Fibroblast of lung (primary cell): ENCODE measurements around the gene POFUT1. TPM values are rescaled to one million over a fixed set of nuclear protein-coding genes. Genes with fewer than 3 reads are reported as not detected.
"Not testable (repeated sequence)": the region's sequence is repeated elsewhere in the genome, so short reads cannot be mapped to it uniquely, and the experiment has no call there.

Source experiments
- DNase-seq, 2 donors: peaks; one replicate each; pipeline versions ENCODE4 v3.0.0 to v3.0.0-alpha.2; 2010; ENCODE audit warnings: low read depth in 2 of 2
- H2AFZ ChIP-seq: 2 replicates; pipeline ENCODE4 v1.5.1; 2012; ENCODE audit warnings: low read length, control low read depth, inconsistent platforms
- H3K27ac ChIP-seq: 2 replicates; pipeline ENCODE4 v1.5.1; 2011; ENCODE audit warnings: low read length, control low read depth; ENCODE audit not compliant: insufficient read depth
- H3K27me3 ChIP-seq: 2 replicates; pipeline ENCODE4 v1.5.1; 2011; ENCODE audit warnings: mild to moderate bottlenecking, low read length; ENCODE audit not compliant: control insufficient read depth, insufficient read depth
- H3K36me3 ChIP-seq: 2 replicates; pipeline ENCODE4 v1.5.1; 2011; ENCODE audit warnings: low read length; ENCODE audit not compliant: control insufficient read depth, insufficient read depth
- H3K4me1 ChIP-seq: 2 replicates; pipeline ENCODE4 v1.5.1; 2011; ENCODE audit warnings: low read length; ENCODE audit not compliant: control insufficient read depth, insufficient read depth; ENCODE audit errors: extremely low read depth
- H3K4me2 ChIP-seq: 2 replicates; pipeline ENCODE4 v1.5.1; 2011; ENCODE audit warnings: low read length, control low read depth; ENCODE audit not compliant: insufficient read depth; ENCODE audit errors: extremely low read depth
- H3K4me3 ChIP-seq, 4 experiments: fragments of 200-600 bp in 1 of 4; sonication (generic) in 1 of 4; replicated peaks in 1 of 4; 2 replicates each; pipeline ENCODE4 v1.5.1; 2011 to 2016; ENCODE audit warnings: low read length in 4 of 4, low read depth in 3 of 4, mild to moderate bottlenecking in 3 of 4, control low read depth in 2 of 4, inconsistent platforms in 1 of 4, mixed read lengths in 1 of 4; ENCODE audit not compliant: insufficient read depth in 1 of 4; ENCODE audit errors: control extremely low read depth in 1 of 4
- H3K79me2 ChIP-seq: 2 replicates; pipeline ENCODE4 v1.5.1; 2012; ENCODE audit warnings: mild to moderate bottlenecking, low read length, inconsistent platforms; ENCODE audit not compliant: control insufficient read depth, insufficient read depth
- H3K9ac ChIP-seq: 2 replicates; pipeline ENCODE4 v1.5.1; 2011; ENCODE audit warnings: mild to moderate bottlenecking, low read length, control low read depth; ENCODE audit not compliant: insufficient read depth
- H3K9me3 ChIP-seq: 2 replicates; pipeline ENCODE4 v1.5.1; 2012; ENCODE audit warnings: low read depth, low read length; ENCODE audit not compliant: control insufficient read depth, insufficient read depth
- H4K20me1 ChIP-seq: 2 replicates; pipeline ENCODE4 v1.5.1; 2011; ENCODE audit warnings: low read length; ENCODE audit not compliant: control insufficient read depth, insufficient read depth; ENCODE audit errors: extremely low read depth
- EZH2 ChIP-seq: IDR thresholded peaks from 2 replicates; pipeline ENCODE4 v1.5.1; 2012; ENCODE audit warnings: low read length, control low read depth, mild to moderate bottlenecking; ENCODE audit errors: missing control alignments
- polyA plus RNA-seq, 2 donors: library from polyadenylated mRNA; depleted of rRNA in 1 of 2; stranded (reverse) in 1 of 2; unstranded in 1 of 2; fragments of >200 nt; gene quantifications; 2 replicates each; pipeline ENCODE4 v1.2.1, GENCODE V29; 2011 to 2012; ENCODE audit warnings: missing spikeins in 1 of 2
- total RNA-seq: library from RNA; depleted of rRNA; stranded (reverse); fragments of >200 nt; gene quantifications from 2 replicates; pipeline ENCODE4 v1.2.1, GENCODE V29; 2014
- TF ChIP-seq, protein P1 (sequence below), 2 donors: IDR thresholded peaks in 1 of 2; conservative IDR thresholded peaks in 1 of 2; 1 replicate in 1 of 2; 2 replicates in 1 of 2; pipeline ENCODE4 v1.5.1; 2011 to 2012; ENCODE audit warnings: low read length in 2 of 2, control low read depth in 1 of 2, inconsistent platforms in 1 of 2, low read depth in 1 of 2, mild to moderate bottlenecking in 1 of 2

POFUT1 gene
- total and polyA plus RNA-seq, 2 donors (not counting 1 experiment from before 2014, with no cell fraction given): 32.4 to 41.0 TPM

DNA sequence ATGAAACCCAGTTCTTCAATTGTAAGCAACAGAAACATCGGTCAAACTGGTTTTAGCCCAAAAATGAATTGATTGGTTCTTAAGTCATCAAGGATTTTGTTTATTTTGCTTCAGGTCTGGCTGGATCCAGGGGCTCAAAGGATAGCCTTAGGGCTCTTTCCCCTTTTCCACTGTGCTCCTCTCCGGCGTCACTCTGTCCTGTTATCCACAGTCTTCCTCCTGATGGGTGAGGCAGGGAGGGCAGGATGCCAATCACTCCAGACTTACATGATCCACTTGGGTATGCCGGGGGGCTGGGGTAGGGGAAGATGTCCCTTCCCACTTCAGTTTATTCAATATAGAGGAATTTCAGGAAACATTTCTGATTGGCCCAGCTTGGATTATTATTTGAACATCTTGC lies 40.1 kb upstream of the POFUT1 start:
- no peaks in the 10 kb centered on the region for H3K27me3 ChIP-seq
- no peaks in the 10 kb centered on the region for H3K4me1 ChIP-seq
- H3K4me3 ChIP-seq: no peak overlapping the region
- H3K79me2 ChIP-seq: no peaks in the 10 kb centered on the region
- H3K4me2 ChIP-seq: no peak overlapping the region
- DNase-seq: no peak
- H3K27ac ChIP-seq: no peak overlapping the region
- no peak overlapping the region for H3K9ac ChIP-seq
- TF ChIP-seq EZH2: no peak
- TF ChIP-seq, protein P1, sequence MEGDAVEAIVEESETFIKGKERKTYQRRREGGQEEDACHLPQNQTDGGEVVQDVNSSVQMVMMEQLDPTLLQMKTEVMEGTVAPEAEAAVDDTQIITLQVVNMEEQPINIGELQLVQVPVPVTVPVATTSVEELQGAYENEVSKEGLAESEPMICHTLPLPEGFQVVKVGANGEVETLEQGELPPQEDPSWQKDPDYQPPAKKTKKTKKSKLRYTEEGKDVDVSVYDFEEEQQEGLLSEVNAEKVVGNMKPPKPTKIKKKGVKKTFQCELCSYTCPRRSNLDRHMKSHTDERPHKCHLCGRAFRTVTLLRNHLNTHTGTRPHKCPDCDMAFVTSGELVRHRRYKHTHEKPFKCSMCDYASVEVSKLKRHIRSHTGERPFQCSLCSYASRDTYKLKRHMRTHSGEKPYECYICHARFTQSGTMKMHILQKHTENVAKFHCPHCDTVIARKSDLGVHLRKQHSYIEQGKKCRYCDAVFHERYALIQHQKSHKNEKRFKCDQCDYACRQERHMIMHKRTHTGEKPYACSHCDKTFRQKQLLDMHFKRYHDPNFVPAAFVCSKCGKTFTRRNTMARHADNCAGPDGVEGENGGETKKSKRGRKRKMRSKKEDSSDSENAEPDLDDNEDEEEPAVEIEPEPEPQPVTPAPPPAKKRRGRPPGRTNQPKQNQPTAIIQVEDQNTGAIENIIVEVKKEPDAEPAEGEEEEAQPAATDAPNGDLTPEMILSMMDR (conservative IDR thresholded peaks at IDR 0.05 in 1 of 2, IDR thresholded peaks at IDR 0.05 in 1 of 2; ENCODE audit: low read depth in 1 of 2, low read length in 2 of 2): no peak
- H4K20me1 ChIP-seq: no peaks in the 10 kb centered on the region
- no peak overlapping the region for H2AFZ ChIP-seq
- peaks cover 11% of the 10 kb centered on the region for H3K36me3 ChIP-seq
- H3K9me3 ChIP-seq: no peaks in the 10 kb centered on the region

DNA sequence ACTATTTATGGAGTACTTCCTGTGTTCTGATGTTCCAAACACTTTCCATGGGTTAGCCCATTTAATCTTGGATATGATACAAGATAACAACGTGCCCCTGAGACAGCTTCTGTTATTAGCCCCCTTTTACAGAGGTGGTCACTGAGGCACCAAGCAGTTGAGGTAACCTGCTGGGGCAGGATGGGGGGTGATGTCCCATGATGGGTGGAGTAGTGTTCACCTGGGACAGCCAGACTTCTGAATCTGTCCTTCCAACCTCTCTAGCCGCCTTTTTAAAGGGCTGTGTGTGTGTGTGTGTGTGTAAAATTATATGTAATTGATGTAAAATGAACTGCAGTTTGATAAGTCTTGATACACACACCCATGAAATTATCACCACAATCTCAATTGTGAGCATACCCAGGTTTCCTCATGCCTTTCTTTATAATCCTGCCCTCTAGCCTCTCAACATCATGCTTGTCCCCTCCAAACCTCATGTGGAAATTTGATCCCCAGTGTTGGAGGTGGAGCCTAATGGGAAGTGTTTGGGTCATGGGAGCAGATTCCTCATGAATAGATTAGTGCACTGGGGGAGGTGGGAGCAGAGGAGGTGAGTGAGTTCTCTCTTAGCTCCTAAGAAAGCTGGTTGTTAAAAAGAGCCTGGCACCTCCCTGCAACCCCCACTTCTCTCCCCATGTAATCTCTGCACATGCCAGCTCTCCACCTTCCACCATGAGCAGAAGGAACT lies 39.3 kb upstream of the POFUT1 start:
- Histone ChIP-seq H3K36me3 (peaks cover 11% of the 10 kb centered on the region), H3K9me3 (no peaks in the 10 kb centered on the region)

DNA sequence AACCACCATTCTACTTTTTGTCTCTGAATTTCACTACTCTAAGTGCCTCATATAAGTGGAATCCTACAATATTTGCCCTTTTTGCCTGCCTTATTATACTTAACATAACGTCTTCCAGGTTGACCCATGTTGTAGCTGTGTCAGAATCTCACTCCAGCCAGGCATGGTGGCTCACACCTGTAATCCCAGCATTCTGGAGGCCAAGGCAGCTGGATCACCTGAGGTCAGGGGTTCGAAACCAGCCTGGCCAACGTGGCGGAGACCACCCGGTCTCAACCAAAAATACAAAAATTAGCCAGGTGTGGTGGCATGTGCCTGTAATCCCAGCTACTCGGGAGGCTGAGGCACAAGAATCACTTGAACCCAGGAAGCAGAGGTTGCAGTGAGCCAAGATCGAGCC lies 30.0 kb upstream of the POFUT1 start:
- not testable (repeated sequence) for H4K20me1 ChIP-seq, H3K9ac ChIP-seq, H3K36me3 ChIP-seq, H3K27me3 ChIP-seq, H3K79me2 ChIP-seq, H2AFZ ChIP-seq, H3K27ac ChIP-seq, DNase-seq, H3K4me3 ChIP-seq, H3K4me2 ChIP-seq, H3K4me1 ChIP-seq, H3K9me3 ChIP-seq

More for the DNA sequence above, 39.3 kb upstream of the POFUT1 start:
- no peak for TF ChIP-seq EZH2
- TF ChIP-seq, protein P1 (conservative IDR thresholded peaks at IDR 0.05 in 1 of 2, IDR thresholded peaks at IDR 0.05 in 1 of 2; ENCODE audit: low read depth in 1 of 2, low read length in 2 of 2): no peak
- no peak overlapping the region for H3K27ac ChIP-seq
- H2AFZ ChIP-seq: no peak overlapping the region
- no peaks in the 10 kb centered on the region for H3K27me3 ChIP-seq
- no peak overlapping the region for H3K4me3 ChIP-seq
- H3K79me2 ChIP-seq: no peaks in the 10 kb centered on the region
- H3K9ac ChIP-seq: no peak overlapping the region
- no peaks in the 10 kb centered on the region for H3K4me1 ChIP-seq
- no peak overlapping the region for H3K4me2 ChIP-seq
- peak; percentile 48 to 54 for DNase-seq
- no peaks in the 10 kb centered on the region for H4K20me1 ChIP-seq
